WTC11 (cell line): ENCODE results near the gene CBY1.

Experiments used
- ELF4 ChIP-seq: sonication (generic); formaldehyde crosslinking; IDR thresholded peaks from 2 replicates; pipeline ENCODE4 v1.8.1; 2022; ENCODE audit warnings: low read depth, mild to moderate bottlenecking, moderate library complexity, missing genetic modification reagents
- ZNF138 ChIP-seq: sonication (generic); formaldehyde crosslinking; conservative IDR thresholded peaks from 2 replicates; pipeline ENCODE4 v1.8.1; 2022; ENCODE audit warnings: mild to moderate bottlenecking, moderate library complexity, missing genetic modification reagents
- ZNF263 ChIP-seq: sonication (generic); formaldehyde crosslinking; IDR thresholded peaks from 2 replicates; pipeline ENCODE4 v1.8.1; 2022; ENCODE audit warnings: low read depth, mild to moderate bottlenecking, moderate library complexity, missing genetic modification reagents
- TF ChIP-seq, protein P1 (sequence below): fragments of 200-600 bp; IDR thresholded peaks from 2 replicates; pipeline ENCODE4 v1.8.0; 2022; ENCODE audit warnings: antibody characterized with exemption
- TF ChIP-seq, protein P2 (sequence below): sonication (generic); formaldehyde crosslinking; IDR thresholded peaks from 2 replicates; pipeline ENCODE4 v1.8.0; 2022; ENCODE audit warnings: mild to moderate bottlenecking, missing genetic modification reagents
- TF ChIP-seq, protein P3 (sequence below): sonication (generic); formaldehyde crosslinking; conservative IDR thresholded peaks from 2 replicates; pipeline ENCODE4 v1.8.1; 2022; ENCODE audit warnings: mild to moderate bottlenecking, missing genetic modification reagents
- TF ChIP-seq, protein P4 (sequence below): sonication (generic); formaldehyde crosslinking; IDR thresholded peaks from 2 replicates; pipeline ENCODE4 v1.8.0; 2022; ENCODE audit warnings: mild to moderate bottlenecking, missing genetic modification reagents
- TF ChIP-seq, protein P5 (sequence below): sonication (generic); formaldehyde crosslinking; IDR thresholded peaks from 2 replicates; pipeline ENCODE4 v1.8.0; 2023; ENCODE audit warnings: missing genetic modification reagents
- TF ChIP-seq, protein P6 (sequence below): sonication (generic); formaldehyde crosslinking; IDR thresholded peaks from 2 replicates; pipeline ENCODE4 v1.8.1; 2023; ENCODE audit warnings: mild to moderate bottlenecking, missing genetic modification reagents

DNA sequence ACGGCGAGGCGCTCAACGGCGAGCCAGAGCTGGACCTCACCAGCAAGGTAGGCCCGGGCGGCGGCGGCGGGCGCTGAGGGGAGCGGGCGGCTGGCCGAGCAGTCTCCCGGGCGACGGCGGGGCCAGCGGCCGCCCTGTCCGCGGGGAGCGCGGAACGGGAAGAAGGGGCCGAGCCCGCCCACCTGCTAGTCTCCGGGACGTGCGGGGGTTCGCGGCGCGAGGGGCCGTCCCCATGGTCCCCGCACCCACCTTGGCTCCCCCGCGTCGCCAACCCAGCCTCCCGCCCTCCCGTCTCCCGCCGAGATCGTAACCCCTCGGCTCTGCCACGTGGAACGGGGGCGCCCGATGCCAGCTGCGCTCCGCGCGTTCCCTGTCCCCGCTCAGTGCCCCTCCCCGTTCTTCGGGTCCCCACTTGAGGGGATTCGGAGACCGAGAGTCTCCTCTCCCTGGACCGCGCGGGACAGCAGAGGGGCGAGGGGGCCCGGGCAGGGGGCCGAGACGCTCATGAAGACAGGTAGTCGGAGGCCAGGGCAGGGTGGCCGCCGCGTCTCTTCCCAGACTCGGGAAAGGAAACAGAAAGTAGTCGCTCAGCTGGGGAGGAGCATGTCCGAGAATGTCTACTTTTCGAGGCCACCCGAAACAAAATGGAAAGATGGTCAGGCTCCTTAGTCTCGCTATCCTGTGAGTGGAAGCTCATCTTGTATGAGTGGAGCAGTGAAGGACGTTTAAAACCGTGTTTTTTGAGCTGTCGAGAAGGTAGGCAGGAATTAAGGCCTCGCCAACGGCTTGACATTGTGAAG is 49.9 kb downstream of the CBY1 start:
- TF ChIP-seq, protein P1, sequence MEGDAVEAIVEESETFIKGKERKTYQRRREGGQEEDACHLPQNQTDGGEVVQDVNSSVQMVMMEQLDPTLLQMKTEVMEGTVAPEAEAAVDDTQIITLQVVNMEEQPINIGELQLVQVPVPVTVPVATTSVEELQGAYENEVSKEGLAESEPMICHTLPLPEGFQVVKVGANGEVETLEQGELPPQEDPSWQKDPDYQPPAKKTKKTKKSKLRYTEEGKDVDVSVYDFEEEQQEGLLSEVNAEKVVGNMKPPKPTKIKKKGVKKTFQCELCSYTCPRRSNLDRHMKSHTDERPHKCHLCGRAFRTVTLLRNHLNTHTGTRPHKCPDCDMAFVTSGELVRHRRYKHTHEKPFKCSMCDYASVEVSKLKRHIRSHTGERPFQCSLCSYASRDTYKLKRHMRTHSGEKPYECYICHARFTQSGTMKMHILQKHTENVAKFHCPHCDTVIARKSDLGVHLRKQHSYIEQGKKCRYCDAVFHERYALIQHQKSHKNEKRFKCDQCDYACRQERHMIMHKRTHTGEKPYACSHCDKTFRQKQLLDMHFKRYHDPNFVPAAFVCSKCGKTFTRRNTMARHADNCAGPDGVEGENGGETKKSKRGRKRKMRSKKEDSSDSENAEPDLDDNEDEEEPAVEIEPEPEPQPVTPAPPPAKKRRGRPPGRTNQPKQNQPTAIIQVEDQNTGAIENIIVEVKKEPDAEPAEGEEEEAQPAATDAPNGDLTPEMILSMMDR, result no peak
- 0 out of 2 replicates have a peak, but pooled peaks have one; percentile 43 for TF ChIP-seq ZNF263 (CRISPR knock-in tag)
- no peak for TF ChIP-seq ZNF138 (CRISPR knock-in tag)
- TF ChIP-seq, protein P2, sequence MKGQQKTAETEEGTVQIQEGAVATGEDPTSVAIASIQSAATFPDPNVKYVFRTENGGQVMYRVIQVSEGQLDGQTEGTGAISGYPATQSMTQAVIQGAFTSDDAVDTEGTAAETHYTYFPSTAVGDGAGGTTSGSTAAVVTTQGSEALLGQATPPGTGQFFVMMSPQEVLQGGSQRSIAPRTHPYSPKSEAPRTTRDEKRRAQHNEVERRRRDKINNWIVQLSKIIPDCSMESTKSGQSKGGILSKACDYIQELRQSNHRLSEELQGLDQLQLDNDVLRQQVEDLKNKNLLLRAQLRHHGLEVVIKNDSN (CRISPR knock-in tag), result no peak
- TF ChIP-seq, protein P3, sequence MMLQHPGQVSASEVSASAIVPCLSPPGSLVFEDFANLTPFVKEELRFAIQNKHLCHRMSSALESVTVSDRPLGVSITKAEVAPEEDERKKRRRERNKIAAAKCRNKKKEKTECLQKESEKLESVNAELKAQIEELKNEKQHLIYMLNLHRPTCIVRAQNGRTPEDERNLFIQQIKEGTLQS (CRISPR knock-in tag), result no peak
- TF ChIP-seq, protein P4, sequence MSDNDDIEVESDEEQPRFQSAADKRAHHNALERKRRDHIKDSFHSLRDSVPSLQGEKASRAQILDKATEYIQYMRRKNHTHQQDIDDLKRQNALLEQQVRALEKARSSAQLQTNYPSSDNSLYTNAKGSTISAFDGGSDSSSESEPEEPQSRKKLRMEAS (CRISPR knock-in tag), result peak; percentile 67; the same call in 1 of the 2 replicates
- 0 out of 2 replicates have a peak, but pooled peaks have one; percentile 43 for TF ChIP-seq ELF4 (CRISPR knock-in tag)
- TF ChIP-seq, protein P5, sequence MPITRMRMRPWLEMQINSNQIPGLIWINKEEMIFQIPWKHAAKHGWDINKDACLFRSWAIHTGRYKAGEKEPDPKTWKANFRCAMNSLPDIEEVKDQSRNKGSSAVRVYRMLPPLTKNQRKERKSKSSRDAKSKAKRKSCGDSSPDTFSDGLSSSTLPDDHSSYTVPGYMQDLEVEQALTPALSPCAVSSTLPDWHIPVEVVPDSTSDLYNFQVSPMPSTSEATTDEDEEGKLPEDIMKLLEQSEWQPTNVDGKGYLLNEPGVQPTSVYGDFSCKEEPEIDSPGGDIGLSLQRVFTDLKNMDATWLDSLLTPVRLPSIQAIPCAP (CRISPR knock-in tag), result no peak; the same call in 1 of the 2 replicates
- TF ChIP-seq, protein P6, sequence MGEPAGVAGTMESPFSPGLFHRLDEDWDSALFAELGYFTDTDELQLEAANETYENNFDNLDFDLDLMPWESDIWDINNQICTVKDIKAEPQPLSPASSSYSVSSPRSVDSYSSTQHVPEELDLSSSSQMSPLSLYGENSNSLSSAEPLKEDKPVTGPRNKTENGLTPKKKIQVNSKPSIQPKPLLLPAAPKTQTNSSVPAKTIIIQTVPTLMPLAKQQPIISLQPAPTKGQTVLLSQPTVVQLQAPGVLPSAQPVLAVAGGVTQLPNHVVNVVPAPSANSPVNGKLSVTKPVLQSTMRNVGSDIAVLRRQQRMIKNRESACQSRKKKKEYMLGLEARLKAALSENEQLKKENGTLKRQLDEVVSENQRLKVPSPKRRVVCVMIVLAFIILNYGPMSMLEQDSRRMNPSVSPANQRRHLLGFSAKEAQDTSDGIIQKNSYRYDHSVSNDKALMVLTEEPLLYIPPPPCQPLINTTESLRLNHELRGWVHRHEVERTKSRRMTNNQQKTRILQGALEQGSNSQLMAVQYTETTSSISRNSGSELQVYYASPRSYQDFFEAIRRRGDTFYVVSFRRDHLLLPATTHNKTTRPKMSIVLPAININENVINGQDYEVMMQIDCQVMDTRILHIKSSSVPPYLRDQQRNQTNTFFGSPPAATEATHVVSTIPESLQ (CRISPR knock-in tag), result no peak
